Body of pancreas (tissue), 4 donors: ENCODE results near the gene ZNF771.

Experiments
- POLR2A ChIP-seq, 3 donors: fragments of 450-650 bp; IDR thresholded peaks; one replicate each; pipeline ENCODE4 v1.6.1; 2016; ENCODE audit warnings: antibody characterized with exemption in 3 of 3, mild to moderate bottlenecking in 2 of 3
- TF ChIP-seq, protein P1 (sequence below), 7 experiments: fragments of 450-650 bp in 4 of 7; fragments of 200-600 bp in 3 of 7; sonication (generic) in 3 of 7; IDR thresholded peaks; one replicate each; pipeline ENCODE4 v1.5.1; 2016 to 2019; ENCODE audit warnings: antibody characterized with exemption in 7 of 7

DNA sequence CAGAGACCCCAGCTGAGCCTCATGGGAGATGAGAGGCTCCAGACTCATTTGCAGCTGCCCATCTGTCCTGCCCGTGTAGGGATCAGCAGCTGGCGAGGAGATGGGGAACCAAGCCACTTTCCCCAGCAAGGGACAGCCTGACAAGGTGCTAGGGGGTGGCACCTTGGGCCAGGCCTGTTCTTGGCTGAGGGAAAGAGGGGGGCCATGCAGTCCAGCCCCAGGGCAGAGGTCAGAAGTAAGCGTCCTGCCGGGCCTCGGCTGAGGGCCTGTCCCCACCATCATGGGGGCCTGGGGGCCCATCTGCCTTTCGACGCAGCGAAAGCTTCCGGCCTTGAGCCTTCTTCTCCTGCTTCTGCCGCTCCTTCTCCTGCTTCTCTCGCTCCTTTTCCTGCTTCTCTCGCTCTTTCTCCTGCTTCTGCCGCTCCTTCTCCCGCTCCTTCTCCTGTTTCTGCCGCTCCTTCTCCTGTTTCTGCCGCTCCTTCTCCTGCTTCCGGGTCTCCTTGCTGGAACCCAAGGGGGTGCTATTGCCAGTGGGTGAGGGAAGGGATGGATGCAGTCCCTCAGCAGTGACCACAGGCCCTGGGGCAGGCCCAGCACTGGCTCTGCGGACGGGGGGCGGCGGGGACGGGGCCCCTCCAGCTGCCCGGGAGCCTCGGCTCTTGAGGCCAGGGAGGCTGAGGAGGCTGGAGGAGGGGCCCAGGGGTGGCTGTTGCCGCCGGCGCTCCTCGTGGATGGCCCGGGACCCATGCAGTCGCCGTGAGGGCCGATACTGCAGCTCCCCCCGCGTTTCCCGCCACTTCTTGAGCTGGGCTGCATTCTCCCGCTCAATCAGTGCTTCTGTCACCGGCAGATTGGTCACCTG, 49.5 kb upstream of the ZNF771 start:
- TF ChIP-seq, protein P1, sequence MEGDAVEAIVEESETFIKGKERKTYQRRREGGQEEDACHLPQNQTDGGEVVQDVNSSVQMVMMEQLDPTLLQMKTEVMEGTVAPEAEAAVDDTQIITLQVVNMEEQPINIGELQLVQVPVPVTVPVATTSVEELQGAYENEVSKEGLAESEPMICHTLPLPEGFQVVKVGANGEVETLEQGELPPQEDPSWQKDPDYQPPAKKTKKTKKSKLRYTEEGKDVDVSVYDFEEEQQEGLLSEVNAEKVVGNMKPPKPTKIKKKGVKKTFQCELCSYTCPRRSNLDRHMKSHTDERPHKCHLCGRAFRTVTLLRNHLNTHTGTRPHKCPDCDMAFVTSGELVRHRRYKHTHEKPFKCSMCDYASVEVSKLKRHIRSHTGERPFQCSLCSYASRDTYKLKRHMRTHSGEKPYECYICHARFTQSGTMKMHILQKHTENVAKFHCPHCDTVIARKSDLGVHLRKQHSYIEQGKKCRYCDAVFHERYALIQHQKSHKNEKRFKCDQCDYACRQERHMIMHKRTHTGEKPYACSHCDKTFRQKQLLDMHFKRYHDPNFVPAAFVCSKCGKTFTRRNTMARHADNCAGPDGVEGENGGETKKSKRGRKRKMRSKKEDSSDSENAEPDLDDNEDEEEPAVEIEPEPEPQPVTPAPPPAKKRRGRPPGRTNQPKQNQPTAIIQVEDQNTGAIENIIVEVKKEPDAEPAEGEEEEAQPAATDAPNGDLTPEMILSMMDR (IDR thresholded peaks at IDR 0.05): no peak
- no peak for TF ChIP-seq POLR2A (IDR thresholded peaks at IDR 0.05)
